Natural killer cell (primary cell): Measurements from ENCODE around the gene DNAJB1. TPM values are rescaled to one million over a fixed set of nuclear protein-coding genes. Genes with fewer than 3 reads are reported as not detected.

ENCODE experiments used
- ATAC-seq, 3 donors: fragments of 150-1000 bp in 2 of 3; fragments of 200-7000 bp in 1 of 3; cut with Tn5 transposase; 1 replicate in 1 of 3; 2 replicates in 2 of 3; pipeline ENCODE4 v1.10.0; 2021; ENCODE audit warnings: mild to moderate bottlenecking in 2 of 3, moderate library complexity in 2 of 3
- DNase-seq, 2 donors: peaks; one replicate each; pipeline versions ENCODE4 v3.0.0 to v3.0.0-alpha.2; 2013 to 2021; ENCODE audit warnings: mixed read lengths in 1 of 2
- H3K27ac ChIP-seq: one replicate; pipeline ENCODE4 v1.5.1; 2013; ENCODE audit warnings: mild to moderate bottlenecking, low read length
- H3K27me3 ChIP-seq: one replicate; pipeline ENCODE4 v1.6.1; 2013; ENCODE audit warnings: low read length; ENCODE audit not compliant: control insufficient read depth, insufficient read depth
- H3K36me3 ChIP-seq: one replicate; pipeline ENCODE4 v1.6.1; 2013; ENCODE audit warnings: low read length; ENCODE audit not compliant: control insufficient read depth, insufficient read depth
- H3K4me1 ChIP-seq: one replicate; pipeline ENCODE4 v1.6.1; 2013; ENCODE audit warnings: low read length; ENCODE audit not compliant: control insufficient read depth, insufficient read depth
- H3K4me3 ChIP-seq: one replicate; pipeline ENCODE4 v1.5.1; 2013; ENCODE audit warnings: low read length
- H3K9me3 ChIP-seq: one replicate; pipeline ENCODE4 v1.6.1; 2013; ENCODE audit warnings: low read length; ENCODE audit not compliant: control insufficient read depth, insufficient read depth
- H3K27ac Mint-ChIP-seq, 2 donors: one replicate each; pipeline ENCODE4 v1.8.0; 2022; ENCODE audit warnings: mild to moderate bottlenecking in 2 of 2, mixed read lengths in 2 of 2, moderate library complexity in 1 of 2
- H3K27me3 Mint-ChIP-seq, 2 donors: one replicate each; pipeline ENCODE4 v1.8.0; 2022; ENCODE audit warnings: low read depth in 2 of 2, mixed read lengths in 2 of 2
- H3K36me3 Mint-ChIP-seq: one replicate; pipeline ENCODE4 v1.8.0; 2022; ENCODE audit warnings: mixed read lengths
- H3K4me1 Mint-ChIP-seq, 2 donors: one replicate each; pipeline ENCODE4 v1.8.0; 2022; ENCODE audit warnings: mixed read lengths in 2 of 2
- H3K4me3 Mint-ChIP-seq: one replicate; pipeline ENCODE4 v1.8.0; 2022; ENCODE audit warnings: mild to moderate bottlenecking, moderate library complexity, mixed read lengths
- H3K9me3 Mint-ChIP-seq, 2 donors: one replicate each; pipeline ENCODE4 v1.8.0; 2022; ENCODE audit warnings: mixed read lengths in 2 of 2
- WGBS: methylation state at CpG from one replicate; pipeline ENCODE4 v1.1.7; 2013; ENCODE audit warnings: missing lambda C conversion rate; ENCODE audit not compliant: insufficient coverage; 5-methylcytosine and 5-hydroxymethylcytosine counted together
- intact Hi-C: fragments of 100-400 bp; cut with micrococcal nuclease; formaldehyde crosslinking; loops from one replicate; pipeline ENCODE4 v1.14.2; 2022
- total RNA-seq, 4 donors: library from RNA; stranded (reverse); fragments of 120-200 nt in 1 of 4; gene quantifications; one replicate each; pipeline versions ENCODE4 v1.2.3 to v1.2.4, GENCODE V29; 2013 to 2022
- TF ChIP-seq, protein P1 (sequence below): fragments of 200-600 bp; IDR thresholded peaks from one replicate; pipeline ENCODE4 v1.8.0; 2022; ENCODE audit warnings: antibody characterized with exemption

Gene DNAJB1
- total RNA-seq, 3 donors from 2014 or later (not counting 1 experiment from before 2014, with no cell fraction given), result 148 to 238 (median 192) TPM

DNA sequence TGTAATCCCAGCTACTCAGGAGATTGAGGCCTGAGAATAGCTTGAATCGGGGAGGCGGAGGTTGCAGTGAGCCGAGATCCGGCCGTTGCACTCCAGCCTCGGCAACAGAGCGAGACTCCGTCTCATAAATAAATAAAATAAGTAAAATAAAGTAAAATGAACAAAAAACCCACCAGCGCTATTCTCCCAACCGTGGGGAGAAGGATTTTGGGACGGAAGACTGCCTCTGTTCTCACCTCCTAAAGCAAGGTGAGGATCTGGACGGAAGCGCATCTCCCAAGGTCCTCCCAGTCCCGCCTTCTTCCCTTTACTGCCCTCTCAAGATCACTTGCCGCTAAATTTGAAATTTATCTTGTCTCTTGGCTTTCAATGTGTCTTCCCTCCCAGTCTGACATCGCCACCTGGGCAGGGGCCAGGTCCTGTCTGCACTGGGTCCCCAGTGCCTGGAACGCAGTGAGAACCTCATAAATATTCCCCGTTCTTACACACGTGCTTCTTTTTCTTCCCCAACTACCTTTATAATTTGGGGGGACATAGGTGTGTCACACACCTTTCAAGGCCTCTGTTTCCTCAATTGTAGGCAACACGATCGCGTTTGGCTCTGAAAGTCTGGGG, 1.2 kb upstream of the DNAJB1 start:
- Histone ChIP-seq H3K27me3 (no peaks in the 10 kb centered on the region), H3K9me3 (no peaks in the 10 kb centered on the region), H3K36me3 (peaks cover 25% of the 10 kb centered on the region), H3K4me1 (peaks cover 76% of the 10 kb centered on the region), H3K27ac (peak overlapping the region; percentile 91), H3K4me3 (no peak overlapping the region)
- H3K27ac Mint-ChIP-seq, result peak overlapping the region; percentile 91 to 96
- peak in 1 of 2 donors; percentile 23 for DNase-seq
- H3K9me3 Mint-ChIP-seq, result no peaks in the 10 kb centered on the region
- H3K27me3 Mint-ChIP-seq, result no peaks in the 10 kb centered on the region
- peaks cover 8% of the 10 kb centered on the region for H3K36me3 Mint-ChIP-seq
- peak overlapping the region; percentile 84 for H3K4me3 Mint-ChIP-seq
- H3K4me1 Mint-ChIP-seq, result peaks cover 45 to 67% of the 10 kb centered on the region in 2 donors
- 96% methylated on average over 14 of the region's 22 CpGs for WGBS
- no peak for ATAC-seq
- TF ChIP-seq, protein P1, sequence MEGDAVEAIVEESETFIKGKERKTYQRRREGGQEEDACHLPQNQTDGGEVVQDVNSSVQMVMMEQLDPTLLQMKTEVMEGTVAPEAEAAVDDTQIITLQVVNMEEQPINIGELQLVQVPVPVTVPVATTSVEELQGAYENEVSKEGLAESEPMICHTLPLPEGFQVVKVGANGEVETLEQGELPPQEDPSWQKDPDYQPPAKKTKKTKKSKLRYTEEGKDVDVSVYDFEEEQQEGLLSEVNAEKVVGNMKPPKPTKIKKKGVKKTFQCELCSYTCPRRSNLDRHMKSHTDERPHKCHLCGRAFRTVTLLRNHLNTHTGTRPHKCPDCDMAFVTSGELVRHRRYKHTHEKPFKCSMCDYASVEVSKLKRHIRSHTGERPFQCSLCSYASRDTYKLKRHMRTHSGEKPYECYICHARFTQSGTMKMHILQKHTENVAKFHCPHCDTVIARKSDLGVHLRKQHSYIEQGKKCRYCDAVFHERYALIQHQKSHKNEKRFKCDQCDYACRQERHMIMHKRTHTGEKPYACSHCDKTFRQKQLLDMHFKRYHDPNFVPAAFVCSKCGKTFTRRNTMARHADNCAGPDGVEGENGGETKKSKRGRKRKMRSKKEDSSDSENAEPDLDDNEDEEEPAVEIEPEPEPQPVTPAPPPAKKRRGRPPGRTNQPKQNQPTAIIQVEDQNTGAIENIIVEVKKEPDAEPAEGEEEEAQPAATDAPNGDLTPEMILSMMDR, result no peak
- intact Hi-C loops, result loop anchor here (5.0 kb wide), 1 partner anchor 102 kb away; the partner anchor contains the start of gene DDX39A

DNA sequence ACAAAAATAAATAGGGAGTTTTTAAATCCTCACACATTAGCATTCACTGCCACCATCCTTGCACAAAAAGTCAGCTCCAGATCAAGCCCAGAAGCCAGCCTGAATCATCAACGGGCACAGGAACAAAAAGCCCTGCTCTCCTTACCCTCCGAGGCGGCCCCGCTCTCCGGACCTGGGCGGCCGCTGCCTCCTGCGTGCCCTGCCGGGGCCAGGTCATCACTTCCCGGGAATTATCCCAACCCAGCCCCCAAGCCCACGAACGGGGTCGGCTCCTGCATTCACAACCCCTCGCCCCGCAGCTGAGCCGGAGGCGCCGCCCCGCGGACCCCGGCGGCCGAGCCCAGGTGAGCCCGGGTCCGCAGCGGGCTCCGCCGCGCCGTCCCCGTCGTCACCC, 754 bp downstream of the DNAJB1 start:
- H3K4me1 ChIP-seq, result peaks cover 57% of the 10 kb centered on the region
- no peaks in the 10 kb centered on the region for H3K27me3 Mint-ChIP-seq
- intact Hi-C loops, result loop anchor here (5.0 kb wide), 1 partner anchor 100 kb away; the partner anchor contains the start of gene DDX39A
- peak overlapping the region; percentile 52 for H3K27ac ChIP-seq
- peak overlapping the region; percentile 91 to 96 for H3K27ac Mint-ChIP-seq
- peaks cover 36 to 56% of the 10 kb centered on the region in 2 donors for H3K4me1 Mint-ChIP-seq
- peak in 1 of 2 donors; percentile 44 for DNase-seq
- peak overlapping the region; percentile 99 for H3K4me3 ChIP-seq
- no peak for ATAC-seq
- H3K36me3 ChIP-seq, result peaks cover 34% of the 10 kb centered on the region
- H3K36me3 Mint-ChIP-seq, result peaks cover 8% of the 10 kb centered on the region
- WGBS, result under 1% methylated on average over 32 of the region's 32 CpGs
- H3K9me3 Mint-ChIP-seq, result no peaks in the 10 kb centered on the region
- TF ChIP-seq, protein P1, result no peak
- H3K4me3 Mint-ChIP-seq, result peak overlapping the region; percentile 95
- H3K27me3 ChIP-seq, result no peaks in the 10 kb centered on the region
- H3K9me3 ChIP-seq, result no peaks in the 10 kb centered on the region

DNA sequence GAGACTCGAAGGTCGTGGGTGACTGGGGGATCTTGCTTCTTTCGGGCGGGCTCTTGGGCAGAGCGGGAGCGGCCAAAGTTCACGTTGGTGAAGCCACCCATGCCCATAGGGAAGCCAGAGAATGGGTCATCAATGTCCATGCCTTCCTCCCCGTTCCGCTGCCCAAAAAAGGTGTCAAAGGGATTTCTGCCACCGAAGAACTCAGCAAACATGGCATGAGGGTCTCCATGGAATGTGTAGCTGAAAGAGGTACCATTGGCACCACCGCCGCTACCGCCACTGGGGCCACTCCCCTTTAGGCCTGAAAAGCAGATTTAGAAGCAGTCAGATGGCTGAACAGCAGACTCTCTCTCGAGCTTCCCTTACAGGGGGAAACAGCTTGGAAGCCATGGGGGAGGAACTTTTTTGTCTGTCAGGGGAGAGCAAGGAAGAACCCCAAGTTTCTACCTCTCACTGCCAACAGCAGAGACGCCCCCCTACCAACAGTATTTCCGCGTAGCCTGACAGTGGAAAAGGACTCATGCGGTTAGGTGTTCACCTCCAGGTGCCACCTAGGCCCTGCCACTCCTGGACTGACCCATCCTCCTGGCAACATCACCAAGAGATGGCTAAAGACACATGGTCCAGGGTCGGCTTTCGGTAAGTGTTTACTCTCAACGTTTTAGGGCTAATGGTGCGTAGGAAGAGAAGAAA, 1.3 kb downstream of the DNAJB1 start:
- Mint-ChIP-seq H3K27me3 (no peaks in the 10 kb centered on the region), H3K36me3 (peaks cover 8% of the 10 kb centered on the region), H3K27ac (peak overlapping the region; percentile 91 to 96), H3K4me1 (peaks cover 31 to 50% of the 10 kb centered on the region in 2 donors), H3K4me3 (peak overlapping the region; percentile 95), H3K9me3 (no peaks in the 10 kb centered on the region)
- Histone ChIP-seq H3K4me1 (peaks cover 52% of the 10 kb centered on the region), H3K27ac (peak overlapping the region; percentile 52), H3K4me3 (peak overlapping the region; percentile 99), H3K9me3 (no peaks in the 10 kb centered on the region), H3K36me3 (peaks cover 34% of the 10 kb centered on the region), H3K27me3 (no peaks in the 10 kb centered on the region)
- ATAC-seq, result no peak
- 47% methylated on average over 17 of the region's 22 CpGs for WGBS
- intact Hi-C loops, result loop anchor here (5.0 kb wide), 1 partner anchor 100 kb away; the partner anchor contains the start of gene DDX39A
- DNase-seq, result peak in 1 of 2 donors; percentile 41
- TF ChIP-seq, protein P1, result no peak
